IMR-90 (cell line): ENCODE measurements around the gene KCNQ1. TPM values are rescaled to one million over a fixed set of nuclear protein-coding genes. Genes with fewer than 3 reads are reported as not detected.

Experiments
- ATAC-seq: fragments of 200-7000 bp; cut with Tn5 transposase; 2 replicates; pipeline ENCODE4 v1.9.1; 2020; ENCODE audit warnings: low read depth, mild to moderate bottlenecking, moderate library complexity
- BruUV-seq: library from RNA; stranded (reverse); fragments of 400-500 nt; replicated peaks from 2 replicates; lab custom pipeline; 2021; lab: Mats Ljungman, UMichigan
- CTCF ChIA-PET: fragments of 300-600 bp; formaldehyde crosslinking; extraction: SDS; loops from one replicate; lab custom pipeline; 2021; ENCODE audit warnings: antibody characterized with exemption; lab: Yijun Ruan, JAX
- POLR2A ChIA-PET: fragments of 300-600 bp; sonication (Branson Sonifier 250); formaldehyde crosslinking; loops from one replicate; lab custom pipeline; 2022; ENCODE audit warnings: antibody characterized with exemption; ENCODE audit not compliant: unreplicated experiment; lab: Charles Lee
- DNase-seq: peaks from one replicate; pipeline ENCODE4 v3.0.0; 2013
- H2AFZ ChIP-seq: replicated peaks from 2 replicates; pipeline ENCODE3; 2013; ENCODE audit warnings: low read length, mild to moderate bottlenecking; ENCODE audit not compliant: poor library complexity
- H2AK5ac ChIP-seq: 2 replicates; pipeline ENCODE4 v1.6.1; 2013; ENCODE audit warnings: low read depth, low read length, inconsistent platforms
- H2AK9ac ChIP-seq: replicated peaks from 2 replicates; pipeline ENCODE3; 2013; ENCODE audit warnings: mild to moderate bottlenecking, low read depth, low read length, moderate library complexity; ENCODE audit not compliant: poor library complexity
- H2BK120ac ChIP-seq: 2 replicates; pipeline ENCODE4 v1.6.1; 2013; ENCODE audit warnings: low read depth, low read length, inconsistent platforms
- H2BK15ac ChIP-seq: 3 replicates; pipeline ENCODE4 v1.6.1; 2013; ENCODE audit warnings: low read depth, low read length, inconsistent platforms
- H2BK20ac ChIP-seq: 2 replicates; pipeline ENCODE4 v1.6.1; 2013; ENCODE audit warnings: low read depth, mild to moderate bottlenecking, inconsistent platforms, low read length, moderate library complexity
- H2BK5ac ChIP-seq: 2 replicates; pipeline ENCODE4 v1.6.1; 2013; ENCODE audit warnings: mild to moderate bottlenecking, low read depth, low read length, inconsistent platforms; ENCODE audit not compliant: poor library complexity, severe bottlenecking
- H3K14ac ChIP-seq: replicated peaks from 2 replicates; pipeline ENCODE4 v1.6.1; 2013; ENCODE audit warnings: low read depth, low read length, inconsistent platforms
- H3K18ac ChIP-seq: 2 replicates; pipeline ENCODE4 v1.6.1; 2013; ENCODE audit warnings: low read depth, low read length, control low read depth
- H3K23ac ChIP-seq: 2 replicates; pipeline ENCODE4 v1.6.1; 2013; ENCODE audit warnings: low read depth, low read length, inconsistent platforms
- H3K27ac ChIP-seq: 2 replicates; pipeline ENCODE4 v1.5.1; 2013; ENCODE audit warnings: mild to moderate bottlenecking, control low read depth, low read length; ENCODE audit not compliant: insufficient read depth
- H3K27me3 ChIP-seq: 2 replicates; pipeline ENCODE4 v1.6.1; 2013; ENCODE audit warnings: low read length; ENCODE audit not compliant: control insufficient read depth, insufficient read depth
- H3K36me3 ChIP-seq: 2 replicates; pipeline ENCODE4 v1.6.1; 2013; ENCODE audit warnings: low read length, mixed read lengths; ENCODE audit not compliant: control insufficient read depth, insufficient read depth
- H3K4ac ChIP-seq: 2 replicates; pipeline ENCODE4 v1.6.1; 2013; ENCODE audit warnings: low read depth, low read length, inconsistent platforms
- H3K4me1 ChIP-seq: 2 replicates; pipeline ENCODE4 v1.6.1; 2013; ENCODE audit warnings: low read length, mixed read lengths; ENCODE audit not compliant: control insufficient read depth, insufficient read depth
- H3K4me2 ChIP-seq: 2 replicates; pipeline ENCODE4 v1.6.1; 2013; ENCODE audit warnings: low read depth, mild to moderate bottlenecking, control low read depth, low read length, moderate library complexity
- H3K4me3 ChIP-seq: 2 replicates; pipeline ENCODE4 v1.5.1; 2013; ENCODE audit warnings: low read depth, mild to moderate bottlenecking, control low read depth, low read length, moderate library complexity; ENCODE audit not compliant: insufficient read depth
- H3K56ac ChIP-seq: 2 replicates; pipeline ENCODE4 v1.6.1; 2013; ENCODE audit warnings: low read length, inconsistent platforms; ENCODE audit not compliant: insufficient read depth; ENCODE audit errors: extremely low read depth
- H3K79me1 ChIP-seq, 2 experiments: 2 replicates each; pipeline ENCODE4 v1.6.1; 2013; ENCODE audit warnings: low read length in 2 of 2, inconsistent platforms in 1 of 2, low read depth in 1 of 2
- H3K9ac ChIP-seq: 2 replicates; pipeline ENCODE4 v1.6.1; 2013; ENCODE audit warnings: low read depth, low read length, control low read depth
- H3K9me1 ChIP-seq: 2 replicates; pipeline ENCODE4 v1.6.1; 2013; ENCODE audit warnings: low read length, inconsistent platforms; ENCODE audit not compliant: insufficient read depth
- H3K9me3 ChIP-seq: 2 replicates; pipeline ENCODE4 v1.6.1; 2013; ENCODE audit warnings: low read length; ENCODE audit not compliant: control insufficient read depth, insufficient read depth
- H4K20me1 ChIP-seq: 2 replicates; pipeline ENCODE4 v1.6.1; 2013; ENCODE audit warnings: low read length, inconsistent platforms; ENCODE audit not compliant: insufficient read depth
- H4K5ac ChIP-seq: 2 replicates; pipeline ENCODE4 v1.6.1; 2013; ENCODE audit warnings: mild to moderate bottlenecking, low read depth, low read length, control low read depth
- H4K8ac ChIP-seq, 2 experiments: 2 replicates each; pipeline ENCODE4 v1.6.1; 2013; ENCODE audit warnings: low read depth in 2 of 2, low read length in 2 of 2, control low read depth in 1 of 2, inconsistent platforms in 1 of 2
- H4K91ac ChIP-seq: 2 replicates; pipeline ENCODE4 v1.6.1; 2013; ENCODE audit warnings: low read depth, low read length, inconsistent platforms; ENCODE audit not compliant: insufficient read depth
- BHLHE40 ChIP-seq: fragments of 150-350 bp; IDR thresholded peaks from 2 replicates; pipeline ENCODE4 v1.6.1; 2016; ENCODE audit warnings: mild to moderate bottlenecking, low read depth, low read length
- MAFK ChIP-seq: IDR thresholded peaks from 2 replicates; pipeline ENCODE4 v1.6.1; 2012; ENCODE audit warnings: low read depth, low read length, improper control_type of control experiment
- WGBS, 2 experiments: methylation state at CpG; one replicate each; pipeline versions ENCODE4 v1.1.5 to v1.1.7; 2013; ENCODE audit warnings: missing lambda C conversion rate in 2 of 2; ENCODE audit not compliant: insufficient read length in 1 of 2; ENCODE audit errors: extremely low coverage in 2 of 2; 5-methylcytosine and 5-hydroxymethylcytosine counted together
- dilution Hi-C: fragments of 300-500 bp; cut with HindIII; formaldehyde crosslinking; loops from one replicate; pipeline ENCODE4 v1.14.3; 2018; ENCODE audit warnings: low sequenced_read_pairs; ENCODE audit not compliant: unreplicated experiment
- in situ Hi-C: fragments of 300-500 bp; cut with MboI; formaldehyde crosslinking; loops from 3 replicates; pipeline ENCODE4 v1.14.3; 2019; ENCODE audit warnings: low sequenced_read_pairs, inconsistent platforms, mixed read lengths
- intact Hi-C: fragments of 100-400 bp; cut with micrococcal nuclease; formaldehyde crosslinking; loops from 2 replicates; pipeline ENCODE4 v1.10.0; 2022
- polyA plus RNA-seq, 3 experiments: library from polyadenylated mRNA; depleted of rRNA; stranded (reverse); fragments of >200 nt; gene quantifications; 2 replicates each; pipeline ENCODE4 v1.2.3, GENCODE V29; 2012; ENCODE audit warnings: low replicate concordance in 1 of 3
- total RNA-seq: library from RNA; depleted of rRNA; stranded (reverse); fragments of >200 nt; gene quantifications from 2 replicates; pipeline ENCODE4 v1.2.3, GENCODE V29; 2012

Gene KCNQ1
- total and polyA plus RNA-seq, 2 of the 4 experiments (the other 2 are of a cell fraction), result 0.07 TPM; not detected in 1

DNA sequence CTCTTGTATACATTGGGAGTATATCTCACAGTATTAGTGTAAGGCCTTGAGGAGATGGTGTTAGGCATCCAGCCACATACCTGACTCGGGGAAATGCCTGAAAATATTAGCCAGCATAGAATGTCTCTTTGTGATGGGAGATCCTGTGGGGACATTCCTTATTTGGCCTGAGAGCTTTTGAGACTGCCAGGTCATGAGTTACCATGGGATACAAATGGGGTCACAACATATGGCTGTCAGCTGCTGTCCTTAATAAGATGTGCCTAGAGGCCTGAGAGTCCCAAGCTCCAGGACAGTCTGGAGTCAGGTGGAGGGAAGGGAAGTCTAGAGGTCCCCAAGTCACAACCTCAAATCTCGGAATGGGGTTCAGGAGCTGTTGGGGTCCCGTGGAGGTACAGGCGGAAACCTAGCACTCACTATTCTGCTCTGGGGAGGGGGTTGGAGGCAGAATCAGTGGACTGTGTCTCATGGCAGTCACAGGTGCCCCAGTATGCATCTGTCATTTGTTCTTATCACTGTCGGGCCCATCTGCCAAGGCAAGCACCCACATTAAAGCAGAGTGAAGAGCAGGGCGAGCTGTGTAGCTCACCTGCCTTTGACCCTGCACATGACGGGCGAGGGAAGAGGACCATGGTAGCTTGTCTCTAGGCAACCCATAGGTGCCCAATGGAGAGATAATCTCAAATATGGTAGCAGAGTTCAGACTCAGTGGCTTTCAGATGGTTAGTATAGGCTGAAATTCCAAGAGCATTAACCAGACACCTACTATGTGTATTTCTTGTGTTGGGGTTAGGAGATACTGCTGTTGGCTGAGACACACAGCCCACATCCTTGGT lies 225.0 kb downstream of the KCNQ1 start:
- ATAC-seq (no peak), DNase-seq (no peak)
- no peak overlapping the region for H2BK15ac ChIP-seq
- H3K4me3 ChIP-seq, result no peak overlapping the region
- intact Hi-C loops (no loop called here), dilution Hi-C loops (no loop called here), in situ Hi-C loops (no loop called here)
- CTCF ChIA-PET, result no interaction called here
- no peak overlapping the region for H4K5ac ChIP-seq
- no peak overlapping the region for H3K9ac ChIP-seq
- no peak overlapping the region for H3K4ac ChIP-seq
- no peak overlapping the region for H2AFZ ChIP-seq
- no peak overlapping the region for H2BK20ac ChIP-seq
- H3K9me3 ChIP-seq, result no peaks in the 10 kb centered on the region; the same call in 1 of the 2 replicates
- peaks cover 17 to 62% of the 10 kb centered on the region in 2 experiments; a peak in 3 of 4 replicates for H3K79me1 ChIP-seq
- H3K27ac ChIP-seq, result no peak overlapping the region
- no peak overlapping the region for H2AK9ac ChIP-seq
- H2BK120ac ChIP-seq, result no peak overlapping the region
- no peak overlapping the region for H4K91ac ChIP-seq
- no peak overlapping the region for H3K18ac ChIP-seq
- no peak overlapping the region for H2AK5ac ChIP-seq
- H3K14ac ChIP-seq, result no peak overlapping the region
- no peak overlapping the region for H2BK5ac ChIP-seq
- no peaks in the 10 kb centered on the region for H3K4me1 ChIP-seq
- no peak overlapping the region for H3K23ac ChIP-seq
- H3K56ac ChIP-seq, result no peak overlapping the region
- POLR2A ChIA-PET, result no interaction called here
- H3K36me3 ChIP-seq, result peaks cover 7% of the 10 kb centered on the region
- 79% methylated on average over 3 of the region's 8 CpGs; no CpG with 5 or more reads in 1 of the 2 experiments for WGBS, 2 experiments
- TF ChIP-seq BHLHE40, result no peak
- TF ChIP-seq MAFK, result no peak
- BruUV-seq, result no TSS peak
- no peak overlapping the region for H3K4me2 ChIP-seq
- peaks cover 6% of the 10 kb centered on the region; the same call in 1 of the 2 replicates for H3K27me3 ChIP-seq
- peaks cover 76% of the 10 kb centered on the region for H4K20me1 ChIP-seq
- no peak overlapping the region for H4K8ac ChIP-seq
- H3K9me1 ChIP-seq, result peaks cover 8% of the 10 kb centered on the region; the same call in 1 of the 2 replicates
